Measurements from ENCODE around the gene MT1HL1.

MT1HL1 gene

GRCh38 chr1:237025358-237026074 is 21.3 kb upstream of the MT1HL1 start:
- Histone ChIP-seq H3K9me3 (ENCODE audit: control insufficient read depth in 2 of 2, low read length in 2 of 2) (no peaks in the 10 kb centered on the region), H3K4me1 (ENCODE audit: control insufficient read depth in 2 of 2, insufficient read depth in 2 of 2, low read length in 2 of 2) (no peaks in the 10 kb centered on the region), H3K27ac (ENCODE audit: low read depth in 2 of 2, low read length in 2 of 2) (no peak overlapping the region)

GRCh38 chr1:237018896-237019295 is 14.7 kb upstream of the MT1HL1 start:
- H3K27me3 ChIP-seq (ENCODE audit: control insufficient read depth in 2 of 2, insufficient read depth in 2 of 2, low read length in 2 of 2), result no peaks in the 10 kb centered on the region
- H3K4me1 ChIP-seq (ENCODE audit: control insufficient read depth in 2 of 2, insufficient read depth in 2 of 2, low read length in 2 of 2), result no peaks in the 10 kb centered on the region
- no peak overlapping the region for H3K27ac ChIP-seq (ENCODE audit: low read depth in 2 of 2, low read length in 2 of 2)
- no peak overlapping the region for H3K4me3 ChIP-seq (ENCODE audit: low read length in 2 of 2)
- H3K9me3 ChIP-seq (ENCODE audit: control insufficient read depth in 2 of 2, low read length in 2 of 2), result no peaks in the 10 kb centered on the region
- H3K9ac ChIP-seq (ENCODE audit: low read depth in 1 of 2, low read length in 2 of 2), result no peak overlapping the region
- no peaks in the 10 kb centered on the region for H3K36me3 ChIP-seq (ENCODE audit: control insufficient read depth in 2 of 2, insufficient read depth in 2 of 2, low read length in 2 of 2)

More at GRCh38 chr1:237025358-237026074, 21.3 kb upstream of the MT1HL1 start:
- no peak overlapping the region for H3K4me3 ChIP-seq (ENCODE audit: low read length in 2 of 2)
- no peaks in the 10 kb centered on the region for H3K27me3 ChIP-seq (ENCODE audit: control insufficient read depth in 2 of 2, insufficient read depth in 2 of 2, low read length in 2 of 2)
- H3K9ac ChIP-seq (ENCODE audit: low read depth in 1 of 2, low read length in 2 of 2), result no peak overlapping the region
- H3K36me3 ChIP-seq (ENCODE audit: control insufficient read depth in 2 of 2, insufficient read depth in 2 of 2, low read length in 2 of 2), result no peaks in the 10 kb centered on the region

GRCh38 chr1:237016626-237017025 is 12.4 kb upstream of the MT1HL1 start:
- no peaks in the 10 kb centered on the region for H3K9me3 ChIP-seq (ENCODE audit: control insufficient read depth in 2 of 2, low read length in 2 of 2)
- H3K4me3 ChIP-seq (ENCODE audit: low read length in 2 of 2), result no peak overlapping the region
- H3K36me3 ChIP-seq (ENCODE audit: control insufficient read depth in 2 of 2, insufficient read depth in 2 of 2, low read length in 2 of 2), result no peaks in the 10 kb centered on the region
- H3K27ac ChIP-seq (ENCODE audit: low read depth in 2 of 2, low read length in 2 of 2), result no peak overlapping the region
- H3K27me3 ChIP-seq (ENCODE audit: control insufficient read depth in 2 of 2, insufficient read depth in 2 of 2, low read length in 2 of 2), result no peaks in the 10 kb centered on the region
- H3K4me1 ChIP-seq (ENCODE audit: control insufficient read depth in 2 of 2, insufficient read depth in 2 of 2, low read length in 2 of 2), result peaks cover 2 to 7% of the 10 kb centered on the region in 2 donors
- no peak overlapping the region for H3K9ac ChIP-seq (ENCODE audit: low read depth in 1 of 2, low read length in 2 of 2)

- no peaks in the 10 kb centered on the region for H3K9me3 ChIP-seq (ENCODE audit: control insufficient read depth in 2 of 2, low read length in 2 of 2)
- H3K27ac ChIP-seq (ENCODE audit: low read depth in 2 of 2, low read length in 2 of 2), result no peak overlapping the region
- H3K27me3 ChIP-seq (ENCODE audit: control insufficient read depth in 2 of 2, insufficient read depth in 2 of 2, low read length in 2 of 2), result no peaks in the 10 kb centered on the region
- no peak overlapping the region for H3K4me3 ChIP-seq (ENCODE audit: low read length in 2 of 2)
- peaks cover 2 to 7% of the 10 kb centered on the region in 2 donors for H3K4me1 ChIP-seq (ENCODE audit: control insufficient read depth in 2 of 2, insufficient read depth in 2 of 2, low read length in 2 of 2)
- no peak overlapping the region for H3K9ac ChIP-seq (ENCODE audit: low read depth in 1 of 2, low read length in 2 of 2)
- no peaks in the 10 kb centered on the region for H3K36me3 ChIP-seq (ENCODE audit: control insufficient read depth in 2 of 2, insufficient read depth in 2 of 2, low read length in 2 of 2)
These were observed 9.4 kb upstream of the MT1HL1 start for GRCh38 chr1:237013608-237014007.

- Histone ChIP-seq H3K36me3 (ENCODE audit: control insufficient read depth in 2 of 2, insufficient read depth in 2 of 2, low read length in 2 of 2) (no peaks in the 10 kb centered on the region), H3K4me1 (ENCODE audit: control insufficient read depth in 2 of 2, insufficient read depth in 2 of 2, low read length in 2 of 2) (peaks cover 2 to 7% of the 10 kb centered on the region in 2 donors), H3K4me3 (ENCODE audit: low read length in 2 of 2) (peak overlapping the region; percentile 40 to 49), H3K27me3 (ENCODE audit: control insufficient read depth in 2 of 2, insufficient read depth in 2 of 2, low read length in 2 of 2) (no peaks in the 10 kb centered on the region), H3K9ac (ENCODE audit: low read depth in 1 of 2, low read length in 2 of 2) (peak overlapping the region in 1 of 2 donors; percentile 8), H3K9me3 (ENCODE audit: control insufficient read depth in 2 of 2, low read length in 2 of 2) (no peaks in the 10 kb centered on the region), H3K27ac (ENCODE audit: low read depth in 2 of 2, low read length in 2 of 2) (no peak overlapping the region)
These were observed 8.6 kb upstream of the MT1HL1 start for GRCh38 chr1:237012788-237013383.

- Histone ChIP-seq H3K27ac (ENCODE audit: low read depth in 2 of 2, low read length in 2 of 2) (no peak overlapping the region), H3K27me3 (ENCODE audit: control insufficient read depth in 2 of 2, insufficient read depth in 2 of 2, low read length in 2 of 2) (no peaks in the 10 kb centered on the region), H3K4me3 (ENCODE audit: low read length in 2 of 2) (no peak overlapping the region), H3K9ac (ENCODE audit: low read depth in 1 of 2, low read length in 2 of 2) (no peak overlapping the region), H3K9me3 (ENCODE audit: control insufficient read depth in 2 of 2, low read length in 2 of 2) (no peaks in the 10 kb centered on the region), H3K4me1 (ENCODE audit: control insufficient read depth in 2 of 2, insufficient read depth in 2 of 2, low read length in 2 of 2) (peaks cover 2 to 7% of the 10 kb centered on the region in 2 donors), H3K36me3 (ENCODE audit: control insufficient read depth in 2 of 2, insufficient read depth in 2 of 2, low read length in 2 of 2) (no peaks in the 10 kb centered on the region)
These were observed 8.1 kb upstream of the MT1HL1 start for GRCh38 chr1:237012361-237012760.

GRCh38 chr1:237011432-237011831 is 7.2 kb upstream of the MT1HL1 start:
- no peak overlapping the region for H3K27ac ChIP-seq (ENCODE audit: low read depth in 2 of 2, low read length in 2 of 2)

GRCh38 chr1:237009611-237010010 is 5.4 kb upstream of the MT1HL1 start:
- no peak overlapping the region for H3K27ac ChIP-seq (ENCODE audit: low read depth in 2 of 2, low read length in 2 of 2)
- peaks cover 2 to 7% of the 10 kb centered on the region in 2 donors for H3K4me1 ChIP-seq (ENCODE audit: control insufficient read depth in 2 of 2, insufficient read depth in 2 of 2, low read length in 2 of 2)
- H3K9ac ChIP-seq (ENCODE audit: low read depth in 1 of 2, low read length in 2 of 2), result no peak overlapping the region
- H3K27me3 ChIP-seq (ENCODE audit: control insufficient read depth in 2 of 2, insufficient read depth in 2 of 2, low read length in 2 of 2), result no peaks in the 10 kb centered on the region
- H3K4me3 ChIP-seq (ENCODE audit: low read length in 2 of 2), result no peak overlapping the region
- H3K9me3 ChIP-seq (ENCODE audit: control insufficient read depth in 2 of 2, low read length in 2 of 2), result no peaks in the 10 kb centered on the region
- no peaks in the 10 kb centered on the region for H3K36me3 ChIP-seq (ENCODE audit: control insufficient read depth in 2 of 2, insufficient read depth in 2 of 2, low read length in 2 of 2)

More at GRCh38 chr1:237011432-237011831, 7.2 kb upstream of the MT1HL1 start:
- Histone ChIP-seq H3K4me3 (ENCODE audit: low read length in 2 of 2) (no peak overlapping the region), H3K9me3 (ENCODE audit: control insufficient read depth in 2 of 2, low read length in 2 of 2) (no peaks in the 10 kb centered on the region), H3K9ac (ENCODE audit: low read depth in 1 of 2, low read length in 2 of 2) (no peak overlapping the region), H3K36me3 (ENCODE audit: control insufficient read depth in 2 of 2, insufficient read depth in 2 of 2, low read length in 2 of 2) (no peaks in the 10 kb centered on the region), H3K4me1 (ENCODE audit: control insufficient read depth in 2 of 2, insufficient read depth in 2 of 2, low read length in 2 of 2) (peaks cover 2 to 7% of the 10 kb centered on the region in 2 donors), H3K27me3 (ENCODE audit: control insufficient read depth in 2 of 2, insufficient read depth in 2 of 2, low read length in 2 of 2) (no peaks in the 10 kb centered on the region)

- Histone ChIP-seq H3K9me3 (ENCODE audit: control insufficient read depth in 2 of 2, low read length in 2 of 2) (no peaks in the 10 kb centered on the region), H3K4me1 (ENCODE audit: control insufficient read depth in 2 of 2, insufficient read depth in 2 of 2, low read length in 2 of 2) (no peaks in the 10 kb centered on the region), H3K36me3 (ENCODE audit: control insufficient read depth in 2 of 2, insufficient read depth in 2 of 2, low read length in 2 of 2) (no peaks in the 10 kb centered on the region), H3K9ac (ENCODE audit: low read depth in 1 of 2, low read length in 2 of 2) (no peak overlapping the region), H3K4me3 (ENCODE audit: low read length in 2 of 2) (no peak overlapping the region), H3K27ac (ENCODE audit: low read depth in 2 of 2, low read length in 2 of 2) (no peak overlapping the region), H3K27me3 (ENCODE audit: control insufficient read depth in 2 of 2, insufficient read depth in 2 of 2, low read length in 2 of 2) (no peaks in the 10 kb centered on the region)
These were observed 3.1 kb upstream of the MT1HL1 start for GRCh38 chr1:237007147-237007881.

- no peak overlapping the region for H3K27ac ChIP-seq (ENCODE audit: low read depth in 2 of 2, low read length in 2 of 2)
- no peak overlapping the region for H3K4me3 ChIP-seq (ENCODE audit: low read length in 2 of 2)
These were observed 1.4 kb upstream of the MT1HL1 start for GRCh38 chr1:237005674-237006073.

More at GRCh38 chr1:237005674-237006073, 1.4 kb upstream of the MT1HL1 start:
- Histone ChIP-seq H3K9me3 (ENCODE audit: control insufficient read depth in 2 of 2, low read length in 2 of 2) (no peaks in the 10 kb centered on the region), H3K4me1 (ENCODE audit: control insufficient read depth in 2 of 2, insufficient read depth in 2 of 2, low read length in 2 of 2) (no peaks in the 10 kb centered on the region), H3K27me3 (ENCODE audit: control insufficient read depth in 2 of 2, insufficient read depth in 2 of 2, low read length in 2 of 2) (no peaks in the 10 kb centered on the region), H3K36me3 (ENCODE audit: control insufficient read depth in 2 of 2, insufficient read depth in 2 of 2, low read length in 2 of 2) (no peaks in the 10 kb centered on the region), H3K9ac (ENCODE audit: low read depth in 1 of 2, low read length in 2 of 2) (no peak overlapping the region)

All from mucosa of rectum (tissue), 2 donors.